Subcutaneous abdominal adipose tissue (tissue), 5 donors: ENCODE results near the gene PDCD5.

ENCODE experiments used
- H3K27ac ChIP-seq: one replicate; pipeline ENCODE4 v1.7.0; 2013; ENCODE audit warnings: low read depth, mild to moderate bottlenecking, inconsistent platforms, low read length, moderate library complexity
- H3K27me3 ChIP-seq, 5 donors: one replicate each; pipeline ENCODE4 v1.7.0; 2013; ENCODE audit warnings: low read length in 5 of 5, inconsistent platforms in 1 of 5; ENCODE audit not compliant: control insufficient read depth in 5 of 5, insufficient read depth in 4 of 5
- H3K36me3 ChIP-seq, 5 donors: one replicate each; pipeline ENCODE4 v1.7.0; 2013; ENCODE audit warnings: low read length in 5 of 5; ENCODE audit not compliant: control insufficient read depth in 5 of 5, insufficient read depth in 5 of 5
- H3K4me1 ChIP-seq, 5 donors: one replicate each; pipeline ENCODE4 v1.7.0; 2013; ENCODE audit warnings: low read length in 5 of 5, mild to moderate bottlenecking in 3 of 5, moderate library complexity in 1 of 5; ENCODE audit not compliant: control insufficient read depth in 5 of 5, insufficient read depth in 5 of 5
- H3K4me3 ChIP-seq, 5 donors: one replicate each; pipeline ENCODE4 v1.7.0; 2013; ENCODE audit warnings: low read length in 5 of 5, low read depth in 1 of 5
- H3K9ac ChIP-seq, 5 donors: one replicate each; pipeline ENCODE4 v1.7.0; 2013; ENCODE audit warnings: low read length in 5 of 5, mild to moderate bottlenecking in 4 of 5, moderate library complexity in 3 of 5
- H3K9me3 ChIP-seq, 5 donors: one replicate each; pipeline ENCODE4 v1.7.0; 2013; ENCODE audit warnings: low read length in 5 of 5; ENCODE audit not compliant: control insufficient read depth in 5 of 5
- donor health status: healthy.
- donor health status: healthy.
- donor health status: healthy.
- donor health status: healthy.
- donor health status: healthy.

The PDCD5 gene

GRCh38 chr19:32603961-32604360 is 23.0 kb downstream of the PDCD5 start:
- no peaks in the 10 kb centered on the region for H3K9me3 ChIP-seq
- no peak overlapping the region for H3K9ac ChIP-seq
- peaks cover 12 to 71% (median 66%) of the 10 kb centered on the region in 5 donors for H3K36me3 ChIP-seq
- H3K4me1 ChIP-seq: no peaks in the 10 kb centered on the region
- no peaks in the 10 kb centered on the region for H3K27me3 ChIP-seq
- no peak overlapping the region for H3K27ac ChIP-seq
- H3K4me3 ChIP-seq: no peak overlapping the region

- Histone ChIP-seq H3K9ac (no peak overlapping the region), H3K4me1 (no peaks in the 10 kb centered on the region), H3K9me3 (no peaks in the 10 kb centered on the region), H3K4me3 (no peak overlapping the region), H3K36me3 (peaks cover 8 to 68% (median 65%) of the 10 kb centered on the region in 5 donors), H3K27ac (no peak overlapping the region), H3K27me3 (no peaks in the 10 kb centered on the region)
These were observed 24.6 kb downstream of the PDCD5 start for GRCh38 chr19:32605544-32605943.

- H3K9me3 ChIP-seq: no peaks in the 10 kb centered on the region
- no peaks in the 10 kb centered on the region for H3K27me3 ChIP-seq
- H3K4me1 ChIP-seq: no peaks in the 10 kb centered on the region
- no peak overlapping the region for H3K9ac ChIP-seq
- peaks cover 6 to 69% (median 62%) of the 10 kb centered on the region in 5 donors for H3K36me3 ChIP-seq
- no peak overlapping the region for H3K27ac ChIP-seq
- H3K4me3 ChIP-seq: no peak overlapping the region
These were observed 25.3 kb downstream of the PDCD5 start for GRCh38 chr19:32606289-32606688.

- H3K4me1 ChIP-seq: no peaks in the 10 kb centered on the region
- H3K27ac ChIP-seq: no peak overlapping the region
- H3K27me3 ChIP-seq: no peaks in the 10 kb centered on the region
- H3K36me3 ChIP-seq: peaks cover 7 to 63% (median 59%) of the 10 kb centered on the region in 5 donors
- H3K9ac ChIP-seq: no peak overlapping the region
- no peak overlapping the region for H3K4me3 ChIP-seq
- H3K9me3 ChIP-seq: no peaks in the 10 kb centered on the region
These were observed 26.5 kb downstream of the PDCD5 start for GRCh38 chr19:32607479-32607878.

- Histone ChIP-seq H3K9ac (no peak overlapping the region), H3K36me3 (peaks cover 14 to 65% (median 62%) of the 10 kb centered on the region in 5 donors), H3K9me3 (no peaks in the 10 kb centered on the region), H3K4me1 (no peaks in the 10 kb centered on the region), H3K27me3 (no peaks in the 10 kb centered on the region), H3K4me3 (no peak overlapping the region), H3K27ac (no peak overlapping the region)
These were observed 30.2 kb downstream of the PDCD5 start for GRCh38 chr19:32611161-32611560.

GRCh38 chr19:32613008-32613407 is 32.0 kb downstream of the PDCD5 start:
- no peaks in the 10 kb centered on the region for H3K9me3 ChIP-seq
- H3K4me1 ChIP-seq: no peaks in the 10 kb centered on the region
- peaks cover 14 to 64% (median 55%) of the 10 kb centered on the region in 5 donors for H3K36me3 ChIP-seq
- H3K27me3 ChIP-seq: no peaks in the 10 kb centered on the region
- no peak overlapping the region for H3K4me3 ChIP-seq
- H3K27ac ChIP-seq: no peak overlapping the region
- no peak overlapping the region for H3K9ac ChIP-seq

GRCh38 chr19:32614916-32615315 is 33.9 kb downstream of the PDCD5 start:
- Histone ChIP-seq H3K4me1 (no peaks in the 10 kb centered on the region), H3K27ac (no peak overlapping the region), H3K27me3 (no peaks in the 10 kb centered on the region), H3K9me3 (no peaks in the 10 kb centered on the region), H3K36me3 (peaks cover 14 to 77% (median 68%) of the 10 kb centered on the region in 5 donors), H3K9ac (no peak overlapping the region), H3K4me3 (no peak overlapping the region)

- Histone ChIP-seq H3K4me1 (no peaks in the 10 kb centered on the region), H3K36me3 (peaks cover 14 to 82% (median 70%) of the 10 kb centered on the region in 5 donors)
These were observed 34.6 kb downstream of the PDCD5 start for GRCh38 chr19:32615569-32615968.

GRCh38 chr19:32619051-32619685 is 38.2 kb downstream of the PDCD5 start:
- Histone ChIP-seq H3K27ac (no peak overlapping the region), H3K4me3 (no peak overlapping the region), H3K9ac (no peak overlapping the region), H3K9me3 (no peaks in the 10 kb centered on the region), H3K4me1 (no peaks in the 10 kb centered on the region), H3K36me3 (peaks cover 3 to 95% (median 75%) of the 10 kb centered on the region in 5 donors), H3K27me3 (no peaks in the 10 kb centered on the region)

More at GRCh38 chr19:32615569-32615968, 34.6 kb downstream of the PDCD5 start:
- Histone ChIP-seq H3K27me3 (no peaks in the 10 kb centered on the region), H3K9ac (no peak overlapping the region), H3K4me3 (no peak overlapping the region), H3K27ac (no peak overlapping the region), H3K9me3 (no peaks in the 10 kb centered on the region)

GRCh38 chr19:32622002-32622401 is 41.0 kb downstream of the PDCD5 start:
- no peaks in the 10 kb centered on the region for H3K9me3 ChIP-seq
- no peaks in the 10 kb centered on the region for H3K27me3 ChIP-seq
- no peak overlapping the region for H3K4me3 ChIP-seq
- H3K36me3 ChIP-seq: peaks cover 3 to 92% (median 69%) of the 10 kb centered on the region in 5 donors
- H3K4me1 ChIP-seq: no peaks in the 10 kb centered on the region
- H3K9ac ChIP-seq: no peak overlapping the region
- H3K27ac ChIP-seq: no peak overlapping the region
